Activated T-cell treated with anti-CD3 and anti-CD28 coated beads, Interleukin-2, amount 50 U/mL, for 24 hours (primary cell): ENCODE results near the gene GLYATL3.

ENCODE experiments used
- DNase-seq: peaks from one replicate; pipeline ENCODE4 v3.0.0-alpha.2; 2020
- H3K27ac Mint-ChIP-seq: 2 replicates; pipeline ENCODE4 v1.8.0; 2020; ENCODE audit warnings: mild to moderate bottlenecking, mixed read lengths
- H3K27me3 Mint-ChIP-seq: 2 replicates; pipeline ENCODE4 v1.8.0; 2020; ENCODE audit warnings: mixed read lengths
- H3K36me3 Mint-ChIP-seq: 2 replicates; pipeline ENCODE4 v1.8.0; 2020; ENCODE audit warnings: low read depth, mixed read lengths
- H3K4me1 Mint-ChIP-seq: 2 replicates; pipeline ENCODE4 v1.8.0; 2020; ENCODE audit warnings: low read depth, mixed read lengths
- H3K4me3 Mint-ChIP-seq: 2 replicates; pipeline ENCODE4 v1.8.0; 2020; ENCODE audit warnings: mild to moderate bottlenecking, moderate library complexity, mixed read lengths
- H3K9me3 Mint-ChIP-seq: 2 replicates; pipeline ENCODE4 v1.8.0; 2020; ENCODE audit warnings: mixed read lengths

The GLYATL3 gene

DNA sequence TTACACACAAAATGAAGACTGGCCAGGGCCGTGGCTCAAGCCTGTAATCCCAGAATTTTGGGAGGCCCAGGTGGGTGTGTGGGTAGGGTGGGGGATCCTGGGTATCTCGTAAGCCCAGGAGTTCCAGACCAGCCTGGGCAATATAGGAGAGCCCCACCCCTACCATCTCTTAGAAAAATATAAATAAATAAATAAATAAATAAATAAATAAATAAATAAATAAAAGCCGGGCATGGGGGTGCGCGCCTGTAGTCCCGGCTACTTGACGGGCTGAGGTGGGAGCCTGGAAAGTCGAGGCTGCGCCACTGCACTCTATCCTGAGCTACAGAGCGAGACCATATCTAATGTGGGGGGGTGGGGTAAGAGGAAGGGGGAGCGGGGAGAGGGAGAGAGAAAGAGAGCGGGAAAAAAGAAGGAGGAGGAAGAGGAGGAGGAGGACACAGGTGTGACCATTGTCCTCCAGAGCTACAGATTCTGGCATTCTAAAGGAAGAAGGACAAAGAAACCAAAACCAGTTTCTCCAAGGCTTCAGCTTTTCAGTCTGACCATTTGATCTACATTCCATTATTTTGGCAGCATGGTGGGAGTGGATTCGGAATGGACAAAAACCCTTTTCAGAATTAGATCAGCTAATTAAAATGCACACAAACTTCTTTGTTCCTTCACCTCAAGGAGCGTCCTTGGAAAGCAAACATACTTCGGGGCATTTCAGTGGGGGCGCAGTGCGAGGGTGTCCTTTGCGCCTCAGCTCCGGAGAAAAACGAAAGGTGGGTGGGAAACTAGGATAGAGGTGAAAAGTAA, 50.2 kb downstream of the GLYATL3 start:
- H3K9me3 Mint-ChIP-seq, result no peaks in the 10 kb centered on the region
- H3K36me3 Mint-ChIP-seq, result no peaks in the 10 kb centered on the region
- peak overlapping the region; percentile 69 for H3K4me3 Mint-ChIP-seq
- H3K27ac Mint-ChIP-seq, result no peak overlapping the region
- H3K27me3 Mint-ChIP-seq, result peaks cover 54% of the 10 kb centered on the region
- H3K4me1 Mint-ChIP-seq, result peaks cover 27% of the 10 kb centered on the region
- DNase-seq, result no peak

DNA sequence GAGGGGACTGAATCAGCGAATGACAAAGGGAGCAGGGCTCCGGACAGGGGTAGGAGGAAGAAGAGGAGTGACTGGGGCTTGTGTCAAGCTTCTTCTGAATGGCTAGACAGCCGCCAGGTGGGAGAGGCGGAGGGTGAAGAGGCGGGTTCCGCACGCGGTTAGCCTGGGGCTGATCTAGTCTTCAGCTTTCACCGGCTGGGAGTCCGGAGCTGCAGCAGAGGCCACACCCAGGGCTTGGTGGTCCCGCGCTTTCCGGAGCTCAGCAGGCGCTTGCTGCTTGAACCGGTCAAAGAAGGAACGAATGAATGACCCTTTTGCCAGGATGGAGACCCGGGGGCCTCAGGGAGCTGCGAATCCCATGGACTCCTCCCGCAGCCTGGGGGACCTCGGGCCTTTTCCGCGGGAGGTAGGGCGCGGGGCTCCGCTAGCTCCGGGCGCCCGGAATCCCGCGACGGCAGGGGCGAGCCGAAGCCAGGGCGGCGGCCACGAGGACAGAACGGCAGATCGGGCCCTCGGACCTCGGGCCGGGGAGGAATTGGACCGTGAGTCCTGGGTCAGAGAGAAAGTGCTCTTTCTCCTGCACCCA, 50.9 kb downstream of the GLYATL3 start, which contains the start of gene C6orf141:
Gene C6orf141, plus strand, starts transcription at position 177 of the 586 bp plus-strand sequence. Its CDS starts 125 bp downstream, at position 302.
- DNase-seq, result peak; percentile 48
- Mint-ChIP-seq H3K4me1 (peaks cover 27% of the 10 kb centered on the region), H3K4me3 (peak within 1 kb of the TSS; percentile 69), H3K27ac (no peak within 1 kb of the TSS), H3K36me3 (no peaks in the 10 kb centered on the region), H3K27me3 (peaks cover 55% of the 10 kb centered on the region), H3K9me3 (no peaks in the 10 kb centered on the region)

DNA sequence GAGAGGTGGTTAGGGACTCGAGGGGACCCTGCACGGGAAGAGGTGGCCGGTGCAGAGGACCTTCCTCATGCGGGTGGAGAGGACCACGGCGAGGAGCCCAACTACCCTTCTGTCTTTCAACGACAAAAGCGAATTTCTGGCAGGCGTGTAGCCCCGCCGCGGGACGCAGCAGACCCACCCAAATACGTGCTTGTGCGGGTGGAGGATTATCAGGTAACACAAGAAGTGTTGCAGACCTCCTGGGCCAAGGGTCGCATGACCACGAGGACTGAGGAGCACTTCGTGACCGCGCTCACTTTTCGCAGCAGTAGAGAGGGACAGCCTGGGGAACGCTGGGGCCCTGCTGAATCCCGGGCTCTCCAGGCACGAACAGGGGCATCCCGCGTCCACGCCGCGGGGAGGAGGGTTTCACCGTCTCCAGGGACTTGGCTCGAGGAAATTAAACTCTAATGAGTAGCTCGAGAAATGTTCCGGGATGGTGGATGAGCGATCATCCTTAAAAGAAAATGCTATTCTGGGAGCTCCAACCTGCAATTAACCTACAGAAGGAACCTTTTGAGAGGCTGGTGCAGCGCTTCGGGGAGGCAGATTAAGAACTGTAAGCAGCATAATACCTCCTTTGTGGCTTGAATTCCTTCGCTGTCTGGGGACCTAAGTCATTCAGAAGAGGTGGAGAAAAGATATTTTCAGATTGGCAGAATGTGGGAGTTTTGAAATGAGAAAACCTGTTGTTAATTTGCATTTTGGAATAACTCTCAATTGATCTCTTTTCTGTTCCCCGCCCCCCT, 51.5 kb downstream of the GLYATL3 start:
- Mint-ChIP-seq H3K27ac (no peak overlapping the region), H3K4me3 (peak overlapping the region; percentile 69), H3K27me3 (peaks cover 55% of the 10 kb centered on the region), H3K4me1 (peaks cover 27% of the 10 kb centered on the region), H3K9me3 (no peaks in the 10 kb centered on the region), H3K36me3 (no peaks in the 10 kb centered on the region)
- peak; percentile 40 for DNase-seq

DNA sequence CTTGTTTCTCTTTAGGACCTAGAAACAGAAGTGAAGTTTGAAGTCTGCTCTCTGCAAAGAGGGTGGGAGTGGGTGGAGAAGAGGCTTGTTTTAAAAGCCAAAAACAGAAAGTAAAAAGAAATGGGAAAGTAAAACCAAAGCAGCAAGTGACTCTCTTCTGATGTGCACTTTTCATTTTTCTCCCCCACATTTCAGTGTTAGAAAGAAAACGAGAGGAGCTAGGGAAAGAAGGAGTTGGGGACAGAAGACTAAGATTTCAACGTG, 52.1 kb downstream of the GLYATL3 start:
- Mint-ChIP-seq H3K27ac (no peak overlapping the region), H3K36me3 (no peaks in the 10 kb centered on the region), H3K4me3 (peak overlapping the region; percentile 69), H3K27me3 (peaks cover 55% of the 10 kb centered on the region), H3K4me1 (peaks cover 27% of the 10 kb centered on the region), H3K9me3 (no peaks in the 10 kb centered on the region)
- no peak for DNase-seq

DNA sequence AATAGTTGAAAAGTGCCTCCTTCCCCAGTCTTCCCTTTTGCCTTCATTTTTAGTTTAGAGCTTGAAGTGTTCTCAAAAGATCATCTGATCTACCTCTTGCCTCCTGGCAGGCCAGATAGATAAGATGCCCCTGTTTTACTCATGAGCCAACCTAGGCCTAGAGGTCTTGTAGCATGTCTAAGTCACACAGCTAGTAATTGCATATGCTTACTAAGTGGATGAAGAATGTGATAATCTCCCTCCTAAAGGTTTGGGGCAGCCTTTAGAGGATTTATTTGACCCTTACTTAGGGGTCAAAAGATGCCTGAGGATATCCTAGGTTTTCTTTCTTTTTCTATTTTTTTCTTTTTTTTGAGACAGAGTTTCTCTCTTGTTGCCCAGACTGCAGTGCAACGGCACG, 52.9 kb downstream of the GLYATL3 start:
- H3K4me1 Mint-ChIP-seq, result peaks cover 27% of the 10 kb centered on the region
- no peak overlapping the region for H3K4me3 Mint-ChIP-seq
- no peak for DNase-seq
- H3K27me3 Mint-ChIP-seq, result peaks cover 52% of the 10 kb centered on the region
- H3K9me3 Mint-ChIP-seq, result no peaks in the 10 kb centered on the region
- no peak overlapping the region for H3K27ac Mint-ChIP-seq
- no peaks in the 10 kb centered on the region for H3K36me3 Mint-ChIP-seq

DNA sequence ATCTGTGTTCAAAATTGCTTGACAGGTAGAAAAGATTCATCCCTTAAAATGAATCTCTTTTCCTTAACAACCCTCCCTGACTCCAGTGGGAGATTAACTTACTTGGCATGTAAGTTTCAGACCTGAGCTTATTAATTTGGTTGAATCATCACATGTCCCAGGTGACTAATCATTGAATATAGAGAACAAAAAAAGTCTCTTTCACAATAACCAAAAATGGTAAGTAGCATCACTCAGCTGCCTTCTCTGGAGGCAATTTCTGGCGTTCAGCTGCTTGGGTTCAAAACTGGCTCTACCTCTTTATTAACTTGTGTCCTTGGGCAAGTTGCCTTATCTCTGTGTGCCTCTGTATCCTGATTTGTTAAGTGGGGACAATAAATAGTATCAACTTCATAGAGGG, 53.7 kb downstream of the GLYATL3 start:
- Mint-ChIP-seq H3K27me3 (peaks cover 52% of the 10 kb centered on the region), H3K27ac (no peak overlapping the region), H3K4me3 (no peak overlapping the region), H3K4me1 (peaks cover 27% of the 10 kb centered on the region), H3K36me3 (no peaks in the 10 kb centered on the region), H3K9me3 (no peaks in the 10 kb centered on the region)
- DNase-seq, result no peak

DNA sequence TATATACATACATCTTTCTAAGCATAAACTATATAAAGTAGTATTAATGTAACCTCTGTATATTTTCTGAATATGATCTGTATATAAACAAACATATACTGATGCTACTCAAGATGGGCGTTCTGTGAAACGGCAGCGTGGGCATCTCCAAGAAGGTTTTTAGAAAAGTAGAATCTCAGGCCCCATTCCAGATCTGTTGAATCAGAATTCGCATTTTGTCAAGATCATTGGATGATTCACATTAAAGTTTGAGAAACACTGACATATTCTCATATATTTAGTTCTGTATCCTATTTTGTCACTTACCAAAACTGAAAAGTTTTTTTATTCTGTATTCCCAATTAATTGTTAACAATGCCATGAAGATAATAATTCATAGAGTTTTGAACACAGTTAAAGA, 56.2 kb downstream of the GLYATL3 start:
- H3K4me3 Mint-ChIP-seq, result no peak overlapping the region
- H3K27me3 Mint-ChIP-seq, result peaks cover 29% of the 10 kb centered on the region
- H3K27ac Mint-ChIP-seq, result no peak overlapping the region
- peaks cover 20% of the 10 kb centered on the region for H3K4me1 Mint-ChIP-seq
- DNase-seq, result no peak
- no peaks in the 10 kb centered on the region for H3K36me3 Mint-ChIP-seq
- no peaks in the 10 kb centered on the region for H3K9me3 Mint-ChIP-seq

DNA sequence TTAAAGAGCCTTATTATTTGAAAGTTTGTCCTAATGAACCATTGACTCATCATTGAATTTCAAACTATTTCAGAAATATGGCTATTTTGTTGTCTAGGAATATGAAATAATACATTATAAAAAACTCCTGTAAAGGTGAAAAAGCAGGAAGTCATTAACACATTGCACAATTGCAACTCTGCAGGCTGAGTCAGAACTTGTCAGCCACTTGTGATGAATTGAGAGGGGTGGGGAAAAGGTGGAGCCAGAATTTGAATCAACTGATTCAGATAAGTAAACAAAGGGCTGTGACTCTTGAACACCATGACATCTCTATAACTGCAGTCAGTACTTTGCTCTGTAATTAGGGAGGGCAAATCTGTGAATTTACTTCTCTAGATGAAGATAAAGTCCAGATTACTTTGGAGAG, 56.7 kb downstream of the GLYATL3 start:
- H3K27me3 Mint-ChIP-seq, result peaks cover 24% of the 10 kb centered on the region
- H3K4me3 Mint-ChIP-seq, result no peak overlapping the region
- H3K4me1 Mint-ChIP-seq, result peaks cover 15% of the 10 kb centered on the region
- no peak overlapping the region for H3K27ac Mint-ChIP-seq
- no peaks in the 10 kb centered on the region for H3K9me3 Mint-ChIP-seq
- H3K36me3 Mint-ChIP-seq, result no peaks in the 10 kb centered on the region
- DNase-seq, result no peak

DNA sequence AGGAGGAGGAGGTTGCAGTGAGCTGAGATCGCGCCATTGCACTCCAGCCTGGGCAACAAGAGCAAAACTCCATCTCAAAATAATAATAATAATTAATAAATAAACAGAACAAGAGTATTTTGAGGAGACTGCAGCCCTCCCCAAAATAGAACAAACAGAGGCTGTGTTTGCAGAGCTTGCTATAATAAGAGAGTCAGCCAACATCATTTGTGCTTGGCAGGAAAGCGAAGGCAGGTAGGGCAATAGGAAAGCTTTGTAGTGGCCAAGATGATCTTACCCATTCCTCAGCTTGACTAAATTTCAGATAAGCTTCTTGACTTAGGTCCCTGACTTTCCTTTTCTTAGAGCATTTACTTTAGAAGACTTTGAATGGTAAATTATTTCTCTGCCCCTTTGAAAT, 57.5 kb downstream of the GLYATL3 start:
- H3K9me3 Mint-ChIP-seq, result no peaks in the 10 kb centered on the region
- H3K27ac Mint-ChIP-seq, result no peak overlapping the region
- no peak for DNase-seq
- H3K4me3 Mint-ChIP-seq, result no peak overlapping the region
- H3K27me3 Mint-ChIP-seq, result peaks cover 20% of the 10 kb centered on the region
- H3K36me3 Mint-ChIP-seq, result no peaks in the 10 kb centered on the region
- H3K4me1 Mint-ChIP-seq, result peaks cover 10% of the 10 kb centered on the region

DNA sequence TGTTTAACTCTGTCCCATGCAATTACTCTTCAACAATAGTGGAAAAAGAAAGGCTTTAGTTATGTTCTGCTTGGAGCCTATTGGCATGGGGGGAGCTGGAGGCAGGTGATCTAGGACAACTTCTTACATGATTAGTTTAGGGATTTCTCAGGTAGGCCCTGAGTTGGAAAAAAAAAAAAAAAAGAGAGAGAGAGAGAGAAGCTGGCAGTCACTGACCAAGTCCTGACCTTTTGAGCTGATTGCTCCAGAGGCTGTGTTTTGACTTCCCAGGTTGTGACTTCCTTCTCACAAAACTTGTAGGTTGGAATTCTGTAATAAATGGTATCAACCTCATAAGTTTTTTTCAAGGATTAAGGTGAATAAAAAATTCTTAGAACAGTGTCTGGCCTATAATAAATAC, 58.5 kb downstream of the GLYATL3 start:
- Mint-ChIP-seq H3K36me3 (no peaks in the 10 kb centered on the region), H3K27me3 (peaks cover 14% of the 10 kb centered on the region), H3K9me3 (no peaks in the 10 kb centered on the region), H3K4me3 (no peak overlapping the region), H3K27ac (no peak overlapping the region), H3K4me1 (peaks cover 6% of the 10 kb centered on the region)
- no peak for DNase-seq

DNA sequence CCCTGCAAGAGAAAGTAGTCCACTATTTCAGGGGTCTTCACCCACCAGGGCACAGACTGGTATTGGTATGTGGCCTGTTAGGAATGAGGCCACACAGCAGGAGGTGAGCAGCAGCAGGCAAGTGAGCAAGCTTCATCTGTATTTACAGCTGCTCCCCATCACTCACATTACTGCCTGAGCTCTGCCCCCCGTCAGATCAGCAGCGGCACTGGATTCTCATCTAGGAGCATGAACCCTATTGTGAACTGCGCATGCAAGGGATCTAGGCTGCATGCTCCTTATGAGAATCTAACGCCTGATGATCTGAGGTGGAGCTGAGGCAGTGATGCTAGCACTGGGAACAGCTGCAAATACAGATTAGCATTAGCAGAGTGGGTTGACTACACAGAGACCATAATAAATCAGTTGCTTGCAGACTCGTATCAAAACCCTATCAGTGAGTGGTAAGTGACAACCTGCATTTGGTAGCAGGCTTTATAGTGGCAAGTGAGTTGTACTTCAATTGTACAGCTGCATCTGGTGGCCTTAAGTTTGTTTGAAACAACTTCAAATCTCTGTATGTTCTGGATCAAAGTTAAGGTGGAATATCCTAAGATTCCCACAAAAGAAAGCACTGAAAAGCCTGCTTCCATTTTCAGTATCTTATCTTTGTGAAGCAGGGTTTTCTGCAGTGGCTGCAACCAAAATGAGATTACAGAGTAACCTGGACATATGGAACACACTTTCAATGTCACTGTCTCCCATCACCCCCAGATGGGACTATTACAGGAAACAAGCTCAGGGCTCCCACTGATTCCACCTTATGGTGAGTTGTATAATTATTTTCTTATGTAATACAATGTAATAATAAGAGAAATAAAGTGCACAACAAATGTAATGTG, 63.5 kb downstream of the GLYATL3 start:
- DNase-seq, result no peak
- Mint-ChIP-seq H3K27me3 (peaks cover 15% of the 10 kb centered on the region), H3K4me1 (no peaks in the 10 kb centered on the region), H3K4me3 (no peak overlapping the region), H3K27ac (no peak overlapping the region), H3K36me3 (no peaks in the 10 kb centered on the region), H3K9me3 (no peaks in the 10 kb centered on the region)

DNA sequence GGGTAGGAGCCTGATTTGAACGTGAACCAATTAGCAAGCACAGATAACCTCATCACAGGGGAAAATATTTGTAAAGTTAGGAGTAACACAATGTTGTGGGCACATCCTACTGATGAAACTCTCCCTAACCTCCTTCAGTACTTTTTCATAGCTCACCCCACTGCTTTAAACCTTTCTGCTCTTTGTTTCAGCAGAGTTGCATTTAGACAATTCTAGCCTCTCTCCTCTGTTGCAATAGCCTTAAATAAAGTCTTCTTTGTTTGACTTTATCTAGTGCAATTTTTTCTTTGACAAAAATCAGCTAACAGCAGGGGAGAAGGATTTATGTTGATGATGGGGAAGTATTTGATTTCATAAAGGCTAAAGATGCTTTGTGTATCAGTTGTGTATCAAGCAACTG, 64.8 kb downstream of the GLYATL3 start:
- no peak overlapping the region for H3K4me3 Mint-ChIP-seq
- no peaks in the 10 kb centered on the region for H3K36me3 Mint-ChIP-seq
- H3K9me3 Mint-ChIP-seq, result no peaks in the 10 kb centered on the region
- no peaks in the 10 kb centered on the region for H3K4me1 Mint-ChIP-seq
- H3K27me3 Mint-ChIP-seq, result peaks cover 15% of the 10 kb centered on the region
- no peak overlapping the region for H3K27ac Mint-ChIP-seq
- no peak for DNase-seq

DNA sequence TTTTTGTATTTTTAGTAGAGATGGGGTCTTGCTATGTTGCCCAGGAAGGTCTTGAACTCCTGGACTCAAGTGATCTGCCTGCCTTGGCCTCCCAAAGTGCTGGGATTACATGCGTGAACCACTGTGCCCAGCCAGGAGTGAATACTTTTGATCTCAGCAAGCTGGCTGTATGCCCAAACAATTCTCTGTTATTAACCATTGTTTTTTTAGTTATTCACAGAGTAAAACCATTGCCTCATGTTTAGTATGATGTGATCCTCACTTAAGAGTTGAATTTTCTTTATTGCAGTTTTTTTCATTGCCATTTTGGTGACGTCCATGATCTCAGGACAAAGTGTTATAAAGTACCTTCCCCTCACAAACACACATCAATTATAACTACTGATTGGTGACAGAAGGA, 65.5 kb downstream of the GLYATL3 start:
- H3K36me3 Mint-ChIP-seq, result no peaks in the 10 kb centered on the region
- H3K4me3 Mint-ChIP-seq, result no peak overlapping the region
- no peaks in the 10 kb centered on the region for H3K4me1 Mint-ChIP-seq
- H3K27ac Mint-ChIP-seq, result no peak overlapping the region
- H3K9me3 Mint-ChIP-seq, result no peaks in the 10 kb centered on the region
- DNase-seq, result no peak
- H3K27me3 Mint-ChIP-seq, result peaks cover 15% of the 10 kb centered on the region

DNA sequence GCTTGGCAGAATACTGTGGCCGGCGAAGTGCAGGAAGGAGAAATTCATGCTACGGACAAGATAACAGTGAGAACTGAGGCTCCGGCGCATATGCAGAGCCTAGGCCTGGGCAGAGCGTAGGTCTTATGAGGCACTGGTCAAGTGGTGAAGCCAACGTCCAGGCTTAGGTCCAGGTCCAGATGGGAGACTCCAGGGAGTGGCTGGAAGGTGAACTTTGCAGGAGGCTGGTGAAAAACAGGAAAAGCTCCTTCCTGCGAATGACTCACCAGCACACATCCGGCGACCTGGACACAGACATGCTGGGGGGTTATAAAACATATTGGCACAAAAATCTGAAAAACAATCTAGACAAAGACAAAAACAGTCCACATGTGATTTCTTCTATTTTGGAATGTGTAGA, 66.1 kb downstream of the GLYATL3 start:
- H3K4me1 Mint-ChIP-seq, result no peaks in the 10 kb centered on the region
- peaks cover 15% of the 10 kb centered on the region for H3K27me3 Mint-ChIP-seq
- no peaks in the 10 kb centered on the region for H3K36me3 Mint-ChIP-seq
- no peaks in the 10 kb centered on the region for H3K9me3 Mint-ChIP-seq
- H3K27ac Mint-ChIP-seq, result no peak overlapping the region
- no peak overlapping the region for H3K4me3 Mint-ChIP-seq
- no peak for DNase-seq
